Activated CD4-positive, alpha-beta T cell treated with anti-CD3 and anti-CD28 coated beads for 4 hours (primary cell): ENCODE measurements around the gene AGAP6.
"Not testable (repeated sequence)": the region's sequence is repeated elsewhere in the genome, so short reads cannot be mapped to it uniquely, and the experiment has no call there.

Source experiments
- DNase-seq, 2 donors: peaks; one replicate each; pipeline ENCODE4 v3.0.0-alpha.2; 2020

The AGAP6 gene

DNA sequence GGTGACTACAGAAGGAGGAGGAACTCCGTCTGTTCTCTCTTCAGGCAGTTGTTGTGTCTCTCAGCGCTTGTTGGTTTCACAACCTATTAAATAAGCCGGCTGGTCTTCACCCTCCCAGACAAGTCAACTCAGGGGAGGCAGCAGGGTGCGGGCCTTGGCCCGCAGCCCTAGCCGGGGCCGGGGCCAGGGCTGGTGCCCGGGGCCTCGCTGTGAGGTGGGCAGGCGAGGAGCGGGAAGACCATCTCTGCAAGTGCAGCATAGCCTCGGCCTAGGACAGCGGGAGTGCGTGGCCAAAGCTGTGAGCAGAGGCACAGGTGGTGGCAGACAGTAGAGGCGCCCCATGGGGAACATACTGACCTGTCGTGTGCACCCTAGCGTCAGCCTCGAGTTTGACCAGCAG, at the start of gene AGAP6:
TSS of gene AGAP6 (plus strand) at position 31 of the 400 bp plus-strand sequence. CDS start at position 341, 310 bp downstream.
- not testable (repeated sequence) for DNase-seq

DNA sequence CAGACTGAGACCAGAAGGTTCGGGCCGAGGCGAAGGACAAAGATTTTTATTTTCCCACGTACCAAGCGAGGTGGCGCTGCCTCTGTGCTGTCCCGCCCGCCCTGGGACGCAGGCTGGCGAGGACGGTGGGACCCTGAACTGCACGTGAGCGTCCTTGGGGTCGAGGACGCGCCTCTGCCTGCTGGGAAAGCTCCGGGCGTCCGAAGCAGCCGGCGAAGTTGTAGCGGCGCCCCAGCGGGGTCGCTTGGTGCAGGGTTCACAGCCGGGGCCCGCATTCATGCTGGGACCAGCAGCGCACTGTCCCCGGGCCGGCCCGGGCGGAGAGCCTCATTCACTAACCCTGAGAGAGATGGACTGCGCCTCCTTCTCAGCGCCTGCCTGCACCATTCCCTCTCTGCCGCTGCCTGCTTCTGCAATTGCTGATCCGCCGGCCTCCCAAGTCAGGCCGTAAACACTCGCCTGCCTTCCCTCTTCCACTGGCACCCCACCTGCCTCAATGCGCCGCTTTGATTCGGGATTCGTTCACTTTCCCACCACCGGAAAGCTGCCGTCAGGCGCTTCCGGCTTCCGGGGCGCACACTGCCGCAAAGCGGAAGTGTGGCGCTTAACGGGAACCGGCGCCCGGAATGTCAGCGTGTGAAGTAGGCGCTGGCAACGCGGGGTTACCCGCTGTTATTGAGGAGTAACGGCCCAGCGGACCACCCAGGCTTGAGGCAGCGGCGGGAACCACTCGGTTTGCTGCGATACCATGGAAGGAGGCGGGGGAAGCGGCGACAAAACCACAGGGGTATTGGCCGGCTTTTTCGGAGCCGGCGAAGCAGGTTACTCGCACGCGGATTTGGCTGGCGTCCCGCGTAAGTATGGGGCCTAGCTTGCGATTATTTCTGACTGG, 46.5 kb upstream of the AGAP6 start, which contains the start of the genes PARG and TIMM23B:
TSS of gene PARG (minus strand) at position 581 of the 892 bp plus-strand sequence. CDS start at position 279, 302 bp downstream.
TSS of gene TIMM23B (plus strand) at position 607 of the 892 bp plus-strand sequence. CDS start at position 749, 142 bp downstream.
- peak; percentile 72 to 73 for DNase-seq

DNA sequence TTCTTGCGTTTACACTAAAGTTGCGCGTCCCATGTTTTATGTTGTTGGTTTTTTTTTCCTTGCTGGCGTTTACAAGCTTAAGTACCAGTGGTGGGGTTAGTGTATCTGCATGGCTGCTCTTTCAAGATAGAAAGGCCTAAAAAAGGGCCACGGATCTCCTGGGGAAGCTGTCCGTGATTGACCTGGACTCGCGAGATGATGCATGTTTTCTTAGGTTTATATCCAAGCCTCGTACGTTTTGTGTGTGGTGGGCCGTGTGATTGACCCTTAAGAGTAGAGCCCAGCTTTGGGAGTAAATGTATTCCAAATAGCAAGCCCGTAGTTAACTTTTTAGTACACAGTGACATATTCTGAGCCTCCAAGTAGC, 45.9 kb upstream of the AGAP6 start:
- not testable (repeated sequence) for DNase-seq

DNA sequence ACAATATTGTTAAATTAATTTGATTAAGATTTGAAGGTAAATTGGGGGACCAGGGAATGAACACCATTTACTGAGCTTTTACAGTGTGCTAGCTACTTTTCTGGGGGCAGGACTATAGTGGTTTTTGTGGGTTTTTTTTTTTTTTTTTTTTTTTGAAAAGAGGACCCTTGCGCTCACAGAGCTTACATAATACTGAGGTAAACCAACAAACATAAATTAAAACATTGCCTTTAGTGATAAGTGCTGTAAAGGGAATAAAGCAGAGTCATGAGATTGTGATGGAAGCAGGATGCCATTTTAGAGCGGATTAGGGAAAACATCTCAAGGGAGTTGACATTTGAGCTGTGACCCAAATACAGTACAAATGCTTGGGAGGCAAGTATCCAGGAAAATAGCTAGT, 44.6 kb upstream of the AGAP6 start:
- not testable (repeated sequence) for DNase-seq

DNA sequence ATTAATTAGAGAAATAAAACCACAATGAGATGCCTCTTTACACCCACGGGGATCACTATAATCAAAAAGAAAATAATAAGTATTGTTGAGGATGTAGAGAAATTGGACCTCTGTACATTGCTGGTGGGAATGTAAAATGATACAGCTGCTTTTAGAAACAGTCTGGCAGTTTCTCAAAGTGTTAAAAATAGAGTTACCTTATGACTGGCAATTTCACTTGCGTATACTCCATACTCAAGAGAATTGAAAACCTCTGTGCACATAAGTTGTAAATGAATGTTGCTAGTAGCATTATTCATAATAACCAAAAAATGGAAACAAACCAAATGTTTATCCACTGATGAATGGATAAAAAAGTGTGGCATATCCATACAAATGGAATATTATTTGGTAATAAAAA, 40.1 kb upstream of the AGAP6 start:
- DNase-seq, result not testable (repeated sequence)

DNA sequence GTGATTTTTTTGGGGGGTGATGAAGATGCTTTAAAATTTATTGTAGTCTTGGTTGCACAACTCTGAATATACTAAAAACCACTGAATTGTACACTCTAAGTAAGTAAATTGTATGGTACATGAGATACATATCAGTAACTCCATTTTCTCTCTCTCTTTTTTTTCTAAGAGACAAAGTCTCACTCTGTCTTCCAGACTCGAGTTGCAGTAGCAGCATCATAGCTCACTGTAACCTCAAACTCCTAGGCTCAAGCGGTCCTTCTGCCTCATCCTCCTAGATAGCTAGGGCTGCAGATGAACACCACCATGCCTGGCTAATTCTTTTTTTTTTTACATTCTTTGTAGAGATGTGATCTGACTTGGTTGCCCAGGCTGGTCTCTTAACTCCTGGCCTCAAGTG, 39.5 kb upstream of the AGAP6 start:
- not testable (repeated sequence) for DNase-seq

DNA sequence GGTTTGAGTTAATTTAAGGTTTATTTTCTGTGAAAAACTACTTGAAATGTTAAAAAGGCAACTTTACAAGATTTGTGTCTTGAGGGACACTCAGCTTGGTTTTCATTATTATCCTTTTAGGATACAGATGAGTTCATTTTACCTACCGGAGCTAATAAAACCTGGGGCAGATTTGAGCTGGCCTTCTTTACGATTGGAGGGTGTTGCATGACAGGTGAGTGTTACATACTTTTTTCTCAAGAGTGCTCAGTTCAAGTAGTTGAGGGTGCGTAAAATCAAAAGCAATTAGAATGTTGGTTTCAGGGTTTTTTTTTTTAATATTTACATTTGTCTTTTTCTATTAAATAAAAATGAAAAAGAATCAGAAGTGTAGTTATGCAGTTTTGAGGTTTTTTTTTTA, 36.2 kb upstream of the AGAP6 start:
- DNase-seq, result not testable (repeated sequence)

DNA sequence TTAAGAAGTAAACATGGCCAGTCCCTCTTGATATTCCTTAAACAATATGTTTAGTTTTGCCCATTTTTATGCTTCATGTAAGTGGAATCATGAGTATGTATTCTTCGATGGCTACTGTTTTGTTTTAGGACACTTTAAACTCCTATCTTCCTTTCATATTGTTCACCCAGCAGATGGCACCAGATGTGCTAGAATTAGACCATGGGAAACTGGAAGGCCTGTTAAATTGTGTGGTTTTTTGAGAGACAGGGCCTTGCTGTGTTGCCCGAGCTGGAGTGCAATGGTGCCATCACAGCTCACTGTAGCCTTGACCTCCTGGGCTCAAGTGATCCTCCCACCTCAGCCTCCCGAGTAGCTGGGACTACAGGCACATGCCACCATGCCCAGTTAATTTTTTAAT, 35.1 kb upstream of the AGAP6 start:
- DNase-seq, result not testable (repeated sequence)

DNA sequence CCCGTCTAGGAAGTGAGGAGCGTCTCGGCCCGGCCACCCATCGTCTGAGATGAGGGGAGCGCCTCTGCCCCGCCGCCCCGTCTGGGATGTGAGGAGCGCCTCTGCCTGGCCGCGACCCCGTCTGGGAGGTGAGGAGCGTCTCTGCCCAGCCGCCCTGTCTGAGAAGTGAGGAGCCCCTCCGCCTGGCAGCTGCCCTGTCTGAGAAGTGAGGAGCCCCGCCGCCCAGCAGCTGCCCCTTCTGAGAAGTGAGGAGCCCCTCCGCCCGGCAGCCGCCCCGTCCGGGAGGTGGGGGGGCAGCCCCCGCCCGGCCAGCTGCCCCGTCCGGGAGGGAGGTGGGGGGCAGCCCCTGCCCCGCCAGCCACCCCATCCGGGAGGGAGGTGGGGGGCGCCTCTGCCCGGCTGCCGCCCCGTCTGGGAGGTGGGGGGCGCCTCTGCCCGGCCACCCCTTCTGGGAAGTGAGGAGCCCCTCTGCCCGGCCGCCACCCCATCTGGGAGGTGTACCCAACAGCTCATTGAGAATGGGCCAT, 17.8 kb upstream of the AGAP6 start:
- DNase-seq, result not testable (repeated sequence)

DNA sequence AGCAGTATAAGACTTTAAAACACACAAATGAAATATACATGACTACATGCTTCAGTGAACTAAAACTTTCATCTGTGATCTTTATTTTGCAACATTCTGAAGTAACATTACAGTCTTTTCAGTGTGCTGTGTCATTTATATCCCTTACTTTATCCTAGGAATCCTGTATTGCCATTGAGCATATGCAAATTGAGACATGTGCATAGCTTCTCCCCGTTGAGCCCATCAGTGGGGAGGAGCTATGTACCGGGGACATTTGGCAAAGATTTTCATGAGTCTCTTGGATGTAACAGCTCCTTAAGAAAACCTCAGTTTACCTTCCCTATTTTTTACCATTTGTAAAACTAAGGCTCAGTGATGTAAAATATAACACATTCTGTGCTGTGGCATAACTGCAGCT, 16.7 kb upstream of the AGAP6 start:
- DNase-seq, result not testable (repeated sequence)

DNA sequence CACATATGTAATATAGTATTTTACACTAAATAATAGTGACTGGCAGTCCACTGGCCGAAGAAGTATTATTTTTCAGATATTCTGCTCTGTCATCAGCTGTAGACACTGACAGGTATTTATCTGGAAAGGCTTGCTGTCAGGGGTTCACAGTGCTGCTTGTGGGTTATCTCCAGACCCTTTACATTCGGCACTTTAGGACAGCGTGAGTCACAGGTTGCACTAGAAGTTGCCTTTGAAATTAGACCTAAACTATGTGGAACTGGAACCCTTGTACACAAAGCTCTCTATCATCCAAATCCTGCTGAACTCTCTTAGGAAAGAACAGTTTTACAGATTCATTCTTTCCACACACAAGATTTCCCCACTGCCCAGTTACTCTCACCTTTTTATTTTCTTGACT, 16.1 kb upstream of the AGAP6 start:
- DNase-seq, result not testable (repeated sequence)

DNA sequence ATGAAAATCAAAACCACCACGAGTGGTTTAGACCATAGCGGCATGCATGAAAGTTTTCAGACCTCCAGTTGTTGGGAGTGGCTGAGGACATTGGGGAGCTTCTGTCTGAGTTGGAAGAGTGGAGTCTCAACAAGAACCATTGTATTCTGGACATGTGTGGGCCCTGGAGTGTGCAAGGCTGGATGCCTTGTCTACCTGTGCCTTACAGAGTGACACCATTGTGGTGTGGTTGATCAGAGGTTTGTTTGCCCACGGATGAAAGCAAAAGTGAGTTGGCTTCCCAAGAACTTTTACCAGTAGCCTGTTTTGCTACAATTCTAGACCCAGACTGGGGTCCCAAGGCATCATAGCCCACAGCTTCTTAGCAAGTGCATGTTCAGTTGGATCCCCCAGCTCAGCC, 10.4 kb upstream of the AGAP6 start:
- not testable (repeated sequence) for DNase-seq

DNA sequence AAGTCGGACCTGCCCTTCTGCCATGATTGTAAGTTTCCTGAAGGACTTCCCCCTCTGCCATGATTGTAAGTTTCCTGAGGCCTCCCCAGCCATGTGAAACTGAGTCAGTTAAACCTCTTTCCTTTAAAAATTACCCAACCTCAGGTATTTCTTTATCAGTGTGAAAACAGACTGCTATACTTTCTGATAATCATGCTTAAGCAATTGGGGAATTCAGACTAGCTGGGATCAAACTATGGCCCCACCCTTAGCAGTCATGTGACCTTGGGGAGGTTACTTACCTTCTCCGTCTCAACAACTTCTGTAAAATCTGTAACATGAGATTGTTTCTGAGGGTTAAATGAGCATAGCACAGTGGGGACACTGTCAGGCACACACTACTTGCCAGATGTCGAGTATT, 999 bp upstream of the AGAP6 start:
- not testable (repeated sequence) for DNase-seq

DNA sequence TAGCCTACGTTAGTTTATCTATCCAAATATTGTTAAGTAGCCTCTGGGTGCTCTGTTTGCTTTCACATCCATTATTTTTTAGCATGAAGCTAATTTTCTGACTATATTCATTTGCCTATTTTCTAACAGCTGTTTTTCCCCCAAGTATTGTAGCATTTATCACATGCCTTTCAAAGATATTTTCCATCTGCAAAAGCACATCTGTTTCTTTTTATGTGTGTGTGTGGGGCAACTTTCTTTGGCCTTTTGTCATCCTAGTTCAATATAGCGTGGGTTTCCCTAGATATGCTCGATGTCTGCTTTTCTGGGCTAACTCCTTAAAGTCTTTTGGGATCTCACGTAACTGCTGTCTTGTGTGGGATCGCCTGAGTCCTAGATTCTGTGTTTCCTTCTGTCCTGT, 7.1 kb downstream of the AGAP6 start:
- DNase-seq, result not testable (repeated sequence)

DNA sequence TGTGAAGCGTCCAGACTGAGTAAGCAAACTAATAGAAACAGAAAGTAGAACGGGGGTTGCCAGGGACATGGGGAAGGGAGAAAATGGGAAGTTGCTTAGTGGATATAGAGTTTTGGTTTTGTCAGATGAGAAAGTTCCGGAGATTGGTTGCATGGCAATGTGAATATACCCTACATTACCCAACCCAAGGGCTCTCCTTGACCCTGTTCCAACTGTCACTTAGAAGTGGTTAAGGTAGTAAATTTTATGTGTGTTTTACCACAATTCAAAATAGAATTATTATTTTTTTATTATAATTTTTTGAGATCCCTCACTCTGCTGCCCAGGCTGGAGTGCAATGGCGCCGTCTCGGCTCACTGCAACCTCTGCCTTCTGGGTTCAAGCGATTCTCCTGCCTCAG, 25.8 kb downstream of the AGAP6 start:
- DNase-seq, result not testable (repeated sequence)

DNA sequence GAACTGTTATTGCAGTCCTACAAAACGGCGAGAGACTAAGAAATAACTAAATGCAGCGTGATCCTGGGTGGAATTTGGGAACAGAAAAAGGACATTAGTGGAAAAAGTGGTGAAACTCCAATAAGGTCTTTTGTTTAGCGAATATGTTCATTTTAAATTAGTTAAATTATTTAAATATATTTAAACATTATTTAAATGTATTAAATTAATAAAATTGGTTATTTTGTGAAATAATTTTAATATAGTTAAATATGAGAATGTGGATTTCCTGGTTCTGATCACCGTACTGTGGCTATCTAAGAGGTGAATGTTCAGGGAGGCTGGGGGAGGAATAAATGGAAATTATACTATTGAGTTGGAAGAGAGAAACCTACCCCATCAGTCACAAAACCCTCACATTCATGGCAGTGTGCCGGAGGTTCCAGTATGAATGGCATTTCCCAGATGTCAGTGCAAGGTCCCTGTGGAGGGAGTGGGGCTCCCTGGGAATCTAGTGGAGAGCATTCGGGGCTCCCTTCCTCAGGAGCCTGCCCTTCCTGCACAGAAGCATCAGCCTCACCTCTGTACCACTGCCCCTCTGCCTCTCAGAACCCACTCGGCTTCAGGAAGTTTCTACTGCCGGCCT, 27.5 kb downstream of the AGAP6 start:
- DNase-seq, result not testable (repeated sequence)

DNA sequence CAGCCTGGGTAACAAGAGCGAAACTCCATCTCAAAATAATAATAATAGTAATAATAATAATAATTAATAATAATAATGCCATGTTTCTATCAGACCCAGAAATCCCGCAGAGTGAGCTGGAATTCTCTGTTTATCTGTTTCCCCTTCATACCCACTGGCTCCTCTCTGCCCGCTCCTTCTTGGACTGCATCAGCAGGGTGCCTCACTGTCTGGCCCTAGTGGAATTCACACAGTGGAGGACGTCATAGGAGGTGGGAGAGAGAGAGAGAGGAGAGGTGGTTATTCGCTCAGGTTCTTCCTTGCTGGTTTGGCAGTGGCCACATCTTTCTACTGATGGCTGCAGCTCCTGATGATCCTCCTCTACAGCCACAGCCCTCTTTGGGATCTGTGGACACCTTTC, 28.7 kb downstream of the AGAP6 start:
- not testable (repeated sequence) for DNase-seq

DNA sequence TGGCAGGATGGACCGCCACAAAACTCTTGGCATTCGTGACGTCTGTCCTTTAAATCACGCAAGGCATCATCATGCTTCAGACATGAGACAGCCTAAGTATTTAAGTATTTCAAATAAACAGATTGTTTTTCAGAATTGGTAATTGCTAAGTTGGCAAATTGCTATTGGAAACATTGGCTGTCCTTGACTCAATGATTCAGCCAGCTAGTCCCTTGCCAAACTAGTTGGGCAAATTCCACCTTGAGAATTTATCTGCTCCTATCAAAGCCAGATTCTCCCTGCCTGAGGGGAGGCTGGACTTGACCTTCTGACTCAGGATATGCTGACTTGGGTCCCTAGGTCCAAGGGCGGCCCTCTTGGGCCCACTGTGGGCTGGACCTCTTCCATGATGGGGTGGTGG, 29.4 kb downstream of the AGAP6 start:
- DNase-seq, result not testable (repeated sequence)

DNA sequence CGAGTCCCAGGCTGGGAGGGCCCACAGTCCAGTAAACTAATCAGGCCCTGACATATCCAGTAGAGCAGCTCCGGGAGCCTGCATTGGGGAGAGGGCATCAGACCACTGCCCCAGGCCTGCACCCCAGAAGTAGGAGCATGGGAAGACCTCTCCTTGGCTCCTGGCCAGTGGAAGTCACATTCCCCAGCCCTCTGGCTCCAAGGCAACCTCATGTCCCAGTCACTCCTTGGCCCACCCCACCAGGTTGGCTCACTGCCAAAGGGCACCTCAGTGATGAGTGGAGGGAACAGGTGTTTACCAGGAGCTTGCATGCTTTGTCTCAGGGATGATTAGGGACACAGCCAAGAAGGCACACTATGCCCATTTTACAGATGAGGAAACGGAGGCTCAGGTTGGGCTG, 31.1 kb downstream of the AGAP6 start:
- DNase-seq, result not testable (repeated sequence)

DNA sequence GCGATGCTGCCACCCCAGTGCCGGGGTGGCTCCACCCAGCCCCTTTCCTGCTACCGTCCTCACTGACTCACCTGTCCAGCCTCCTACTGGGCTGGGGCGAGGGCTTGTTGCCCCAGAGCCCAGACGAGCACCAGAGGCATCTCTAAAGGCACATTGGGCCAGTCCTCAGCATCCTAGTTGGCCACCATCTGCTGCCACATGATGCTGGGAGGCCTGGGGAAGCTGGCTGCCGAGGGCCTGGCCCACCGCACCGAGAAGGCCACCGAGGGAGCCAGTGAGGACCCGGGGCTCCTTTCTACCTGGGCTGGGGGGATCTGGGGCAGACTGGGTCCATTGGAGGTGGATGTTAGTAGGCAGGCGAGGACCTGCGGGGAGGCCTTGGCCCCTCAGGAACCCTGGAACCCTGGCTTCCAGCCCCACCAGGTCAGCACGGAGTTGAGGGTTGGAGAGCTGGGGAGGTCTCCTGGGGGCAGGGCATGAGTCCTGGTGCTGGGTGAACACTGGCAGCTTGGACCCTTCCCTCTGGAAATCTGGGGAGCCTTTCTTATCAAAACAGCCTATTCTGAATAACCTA, 32.3 kb downstream of the AGAP6 start:
- not testable (repeated sequence) for DNase-seq

DNA sequence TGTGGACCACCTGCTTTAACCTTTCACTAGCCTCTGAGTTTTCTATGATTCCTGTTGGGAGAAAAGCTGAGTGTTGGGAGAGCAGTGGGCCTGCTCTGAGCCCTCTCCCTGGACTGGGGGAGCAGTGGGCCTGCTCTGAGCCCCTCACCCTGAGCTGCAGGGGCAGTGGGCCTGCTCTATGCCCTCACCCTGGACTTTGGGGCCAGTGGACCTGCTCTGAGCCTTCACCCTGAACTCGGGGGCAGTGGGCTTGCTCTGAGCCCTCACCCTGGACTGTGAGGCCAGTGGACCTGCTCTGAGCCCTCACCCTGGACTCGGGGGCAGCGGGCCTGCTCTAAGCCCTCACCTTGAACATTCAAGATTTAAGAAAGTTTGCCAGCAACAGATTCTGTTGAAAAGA, 33.4 kb downstream of the AGAP6 start:
- no peak for DNase-seq

DNA sequence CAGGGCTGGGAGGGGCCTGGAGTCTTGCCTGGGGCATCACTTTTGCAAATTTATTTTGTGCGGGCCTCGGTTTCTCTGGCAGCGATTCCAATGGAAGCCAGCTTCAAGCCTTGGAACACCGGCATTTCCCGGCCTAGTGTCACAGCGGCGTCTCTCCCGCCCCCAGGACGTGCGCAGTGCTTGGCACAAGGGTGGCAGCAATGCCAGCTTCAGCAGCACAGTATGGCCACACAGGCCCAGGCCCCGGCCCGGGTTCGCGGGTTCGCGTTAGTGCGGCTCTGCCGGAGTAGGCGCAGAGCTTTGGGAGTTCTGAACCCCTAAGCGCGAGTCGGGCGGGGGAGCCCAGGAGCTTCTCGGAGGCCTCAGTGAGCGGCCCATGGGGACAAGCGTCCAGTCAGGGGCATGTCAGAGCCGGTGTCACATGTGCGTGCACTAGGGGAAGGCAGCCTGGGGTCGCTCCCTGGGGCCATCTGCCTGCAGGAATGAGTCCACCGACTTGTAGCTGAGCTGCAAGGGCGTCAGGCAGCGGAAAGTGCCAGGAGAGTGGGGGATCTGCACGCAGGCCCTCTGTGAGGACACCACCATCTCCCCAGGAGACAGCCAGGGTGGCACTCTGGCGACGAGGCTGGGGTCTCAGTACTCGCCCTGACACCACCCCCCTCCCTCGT, 36.6 kb downstream of the AGAP6 start:
- not testable (repeated sequence) for DNase-seq

DNA sequence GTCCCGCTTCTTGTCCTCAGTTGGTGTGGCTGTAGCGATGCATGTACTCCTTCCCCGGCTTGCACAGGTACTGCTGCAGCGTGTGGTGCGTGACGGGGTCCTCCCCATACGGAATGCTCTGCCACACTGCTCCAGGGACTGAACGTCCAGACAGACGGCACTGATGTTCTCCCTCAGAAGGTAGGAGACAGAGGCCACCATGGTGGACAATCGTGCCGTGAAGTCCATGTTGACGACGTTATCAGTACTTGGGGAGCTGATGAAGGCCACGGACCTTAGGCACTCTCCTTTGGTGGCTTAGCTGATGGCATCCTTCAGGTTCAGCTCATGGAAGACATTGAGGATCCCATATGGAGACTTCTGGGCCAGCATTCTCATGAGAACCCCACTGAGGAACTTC, 37.4 kb downstream of the AGAP6 start:
- DNase-seq, result no peak
